HG03175 (cell line): ENCODE data around the gene FAM168B.
"Not testable (repeated sequence)": the region's sequence is repeated elsewhere in the genome, so short reads cannot be mapped to it uniquely, and the experiment has no call there.

Source experiments
- ATAC-seq: cut with Tn5 transposase; IDR thresholded peaks from one replicate; pipeline ENCODE4 v1.9.1; 2021; ENCODE audit warnings: mild to moderate bottlenecking, moderate library complexity; ENCODE audit not compliant: unreplicated experiment

Gene FAM168B, protein sequence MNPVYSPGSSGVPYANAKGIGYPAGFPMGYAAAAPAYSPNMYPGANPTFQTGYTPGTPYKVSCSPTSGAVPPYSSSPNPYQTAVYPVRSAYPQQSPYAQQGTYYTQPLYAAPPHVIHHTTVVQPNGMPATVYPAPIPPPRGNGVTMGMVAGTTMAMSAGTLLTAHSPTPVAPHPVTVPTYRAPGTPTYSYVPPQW

DNA sequence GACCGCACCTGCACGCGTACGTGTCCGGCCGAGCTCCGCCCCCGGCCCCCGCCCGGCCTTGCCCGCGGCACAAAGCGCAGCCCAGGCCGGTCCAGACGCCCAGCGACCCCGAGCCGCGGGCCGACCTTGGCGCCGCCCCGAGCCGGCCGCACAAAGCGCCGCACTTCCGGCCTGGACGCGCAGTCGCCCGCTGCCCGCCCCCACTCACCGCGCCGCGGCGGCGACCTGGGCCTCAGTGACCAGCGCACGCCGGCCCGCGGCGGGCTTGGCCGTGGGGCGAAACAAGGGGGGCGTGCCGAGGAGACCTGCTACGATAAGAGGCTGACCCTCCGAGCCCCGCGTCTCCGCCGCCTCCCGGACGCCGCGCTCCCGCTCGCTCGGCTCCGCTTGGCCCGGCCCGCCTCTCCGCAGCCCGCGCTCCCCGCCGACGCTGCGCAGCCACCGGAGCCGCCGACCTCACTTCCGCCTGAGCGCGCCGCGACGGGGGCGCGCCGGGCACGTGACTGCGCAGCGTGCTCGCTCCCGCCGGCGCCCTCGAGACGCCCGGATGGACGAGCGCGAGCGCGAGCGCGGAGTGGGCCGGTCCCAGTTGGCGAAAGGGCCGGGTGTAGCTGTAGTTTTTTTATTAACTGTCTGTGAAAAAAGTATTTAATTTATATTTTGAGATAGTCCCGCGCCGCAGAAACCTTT lies at the start of gene FAM168B:
Gene FAM168B (minus strand): TSS at position 455 of the 690 bp plus-strand sequence. CDS start 10,814 bp downstream, outside the sequence.
- peak; percentile 82 for ATAC-seq

DNA sequence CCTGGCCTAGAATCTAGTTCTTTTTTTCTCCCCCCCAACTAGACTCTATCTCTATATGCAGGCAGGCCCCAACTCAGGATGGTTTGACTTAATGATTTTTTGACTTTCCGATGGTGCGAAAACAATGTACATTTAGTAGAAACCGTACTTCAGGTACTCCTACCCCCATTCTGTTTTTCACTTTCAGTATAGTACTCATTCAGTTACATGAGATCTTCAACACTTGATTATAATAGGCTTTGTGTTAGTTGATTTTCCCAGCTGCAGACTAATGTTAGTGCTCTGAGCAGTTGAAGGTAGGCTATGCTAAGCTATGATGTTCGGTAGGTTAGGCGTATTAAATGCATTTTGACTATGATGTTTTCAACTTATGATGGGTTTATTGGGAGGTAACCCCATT lies 49.6 kb upstream of the FAM168B start:
- ATAC-seq = no peak

GRCh38 chr2:131140581-131140980 lies 47.3 kb upstream of the FAM168B start:
- no peak for ATAC-seq

- ATAC-seq = no peak
These were observed 39.5 kb upstream of the FAM168B start for GRCh38 chr2:131132729-131133128.

- ATAC-seq = no peak
These were observed 37.0 kb upstream of the FAM168B start for GRCh38 chr2:131130298-131130596.

- ATAC-seq = no peak
These were observed 34.7 kb upstream of the FAM168B start for GRCh38 chr2:131127981-131128380.

DNA sequence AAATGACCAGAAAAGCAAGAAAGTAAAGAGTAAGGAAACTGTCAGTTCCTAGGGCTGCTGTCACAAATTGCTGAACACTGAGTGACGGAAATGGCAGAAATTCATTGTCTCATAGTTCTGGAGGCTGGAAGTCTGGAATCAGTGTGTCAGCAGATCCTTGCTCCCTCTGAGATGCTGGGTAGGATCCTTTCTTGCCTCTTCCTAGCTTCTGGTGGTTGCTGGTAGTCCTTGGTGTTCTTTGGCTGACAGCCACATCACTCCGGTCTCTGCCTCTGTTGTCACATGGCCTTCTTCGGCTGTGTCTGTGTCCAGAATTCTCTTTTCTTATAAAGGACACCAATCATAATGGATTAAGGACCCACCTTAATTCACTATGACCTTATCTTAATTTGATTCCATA lies 33.8 kb upstream of the FAM168B start:
- no peak for ATAC-seq

DNA sequence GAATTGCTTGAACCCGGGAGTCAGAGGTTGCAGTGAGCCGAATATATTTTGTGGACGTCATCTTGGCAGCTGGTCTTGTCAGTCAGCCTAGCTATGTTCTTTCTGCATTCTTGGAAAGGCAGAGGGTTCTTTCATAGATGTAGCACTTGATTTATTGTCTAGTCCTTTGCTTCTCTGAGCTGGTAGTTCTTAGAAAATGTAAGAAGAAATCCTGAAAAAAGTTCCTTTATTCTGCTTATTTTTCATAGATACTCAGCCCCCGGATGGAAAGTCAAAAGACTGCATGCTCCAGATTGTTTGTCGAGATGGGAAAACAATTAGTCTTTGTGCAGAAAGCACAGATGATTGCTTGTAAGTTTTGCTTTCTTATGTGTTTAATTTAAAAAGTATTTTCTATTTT lies 33.2 kb upstream of the FAM168B start:
- ATAC-seq = no peak

DNA sequence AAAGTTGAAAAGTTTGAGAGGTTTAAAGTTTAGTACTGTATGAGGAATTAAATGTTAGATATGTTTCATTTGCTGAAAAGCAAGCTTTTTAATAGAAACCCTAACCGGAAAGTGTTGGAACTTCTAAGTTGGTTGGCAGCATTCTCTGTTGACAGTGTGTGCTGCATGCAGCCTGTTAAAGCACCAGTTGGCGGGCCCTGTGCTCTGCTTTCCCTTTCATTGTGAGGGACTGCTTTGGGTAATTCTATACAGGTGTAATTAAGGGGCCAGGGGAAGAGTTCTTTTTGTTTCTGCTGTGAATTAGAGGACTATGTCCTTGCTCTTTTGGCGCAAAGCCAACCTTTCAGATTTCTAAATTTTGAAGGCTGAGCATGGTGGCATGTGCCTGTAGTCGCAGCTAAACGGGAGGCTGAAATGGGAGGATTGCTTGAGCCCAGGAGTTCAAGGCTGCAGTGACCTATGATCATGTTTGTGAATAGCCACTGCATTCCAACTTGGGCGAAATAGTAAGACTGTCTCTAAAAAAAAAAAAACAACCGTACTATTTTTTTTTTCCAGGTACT lies 32.0 kb upstream of the FAM168B start:
- ATAC-seq = no peak

GRCh38 chr2:131123192-131123591 lies 29.9 kb upstream of the FAM168B start:
- no peak for ATAC-seq

GRCh38 chr2:131122496-131122895 lies 29.2 kb upstream of the FAM168B start:
- no peak for ATAC-seq

- ATAC-seq = no peak
These were observed 28.2 kb upstream of the FAM168B start for GRCh38 chr2:131121464-131121863.

DNA sequence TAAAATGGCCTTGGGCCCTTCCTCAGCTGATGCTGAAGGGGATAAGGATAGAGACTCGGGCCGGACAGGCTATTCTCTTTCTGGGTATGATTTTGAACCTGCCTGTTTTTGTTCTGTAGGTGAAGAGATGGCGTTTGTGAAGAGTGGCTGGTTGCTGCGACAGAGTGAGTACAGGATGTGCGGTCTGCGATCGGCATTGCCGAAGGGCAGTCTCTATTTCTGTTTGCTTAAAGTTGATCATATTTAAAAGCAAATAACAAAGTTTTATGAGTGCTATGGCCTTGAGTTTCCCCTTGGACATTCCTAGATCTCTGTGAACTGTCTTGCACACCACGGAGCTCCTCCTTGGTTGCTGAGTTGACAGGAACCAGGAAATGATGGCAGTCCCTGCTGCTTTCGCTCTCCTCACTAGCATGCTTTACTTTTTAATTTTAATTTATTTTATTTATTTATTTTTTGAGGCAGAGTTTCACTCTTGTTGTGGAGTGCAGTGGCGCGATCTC lies 27.6 kb upstream of the FAM168B start:
- no peak for ATAC-seq

DNA sequence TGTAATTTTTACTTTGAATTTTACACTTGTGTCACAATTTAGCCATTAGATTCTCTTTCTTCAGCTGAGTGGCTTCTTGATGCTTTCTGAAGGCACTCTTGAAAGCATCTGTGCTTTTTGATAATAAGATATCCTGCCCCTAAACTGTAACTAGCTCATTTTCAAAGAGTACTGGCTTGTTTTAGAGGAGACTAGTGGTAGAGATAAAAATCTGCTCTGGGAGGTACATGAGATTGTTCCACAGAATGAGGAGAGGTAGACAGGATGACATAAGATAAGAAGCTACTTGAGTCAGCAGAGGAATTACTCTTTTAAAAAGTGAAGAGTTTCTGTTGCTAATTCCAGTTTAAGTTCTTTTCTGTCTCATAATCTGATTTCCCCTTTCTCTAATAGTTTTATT lies 22.5 kb upstream of the FAM168B start:
- no peak for ATAC-seq

DNA sequence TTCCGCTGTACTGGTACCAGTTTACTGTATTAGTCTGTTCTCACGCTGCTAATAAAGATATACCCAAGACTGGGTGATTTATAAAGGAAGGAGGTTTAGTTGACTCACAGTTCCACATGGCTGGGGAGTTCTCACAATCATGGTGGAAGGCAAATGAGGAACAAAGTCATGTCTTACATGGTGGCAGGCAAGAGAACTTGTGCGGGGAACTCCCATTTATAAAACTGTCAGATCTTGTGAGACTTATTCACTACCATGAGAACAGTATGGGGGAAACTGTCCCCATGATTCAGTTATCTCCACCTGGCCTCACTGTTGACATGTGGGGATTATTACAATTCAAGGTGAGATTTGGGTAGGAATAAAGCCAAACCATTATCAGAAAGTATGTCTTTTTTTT lies 21.7 kb upstream of the FAM168B start:
- not testable (repeated sequence) for ATAC-seq

GRCh38 chr2:131113566-131114227 lies 20.4 kb upstream of the FAM168B start:
- ATAC-seq = no peak

GRCh38 chr2:131112529-131112928 lies 19.3 kb upstream of the FAM168B start:
- no peak for ATAC-seq

DNA sequence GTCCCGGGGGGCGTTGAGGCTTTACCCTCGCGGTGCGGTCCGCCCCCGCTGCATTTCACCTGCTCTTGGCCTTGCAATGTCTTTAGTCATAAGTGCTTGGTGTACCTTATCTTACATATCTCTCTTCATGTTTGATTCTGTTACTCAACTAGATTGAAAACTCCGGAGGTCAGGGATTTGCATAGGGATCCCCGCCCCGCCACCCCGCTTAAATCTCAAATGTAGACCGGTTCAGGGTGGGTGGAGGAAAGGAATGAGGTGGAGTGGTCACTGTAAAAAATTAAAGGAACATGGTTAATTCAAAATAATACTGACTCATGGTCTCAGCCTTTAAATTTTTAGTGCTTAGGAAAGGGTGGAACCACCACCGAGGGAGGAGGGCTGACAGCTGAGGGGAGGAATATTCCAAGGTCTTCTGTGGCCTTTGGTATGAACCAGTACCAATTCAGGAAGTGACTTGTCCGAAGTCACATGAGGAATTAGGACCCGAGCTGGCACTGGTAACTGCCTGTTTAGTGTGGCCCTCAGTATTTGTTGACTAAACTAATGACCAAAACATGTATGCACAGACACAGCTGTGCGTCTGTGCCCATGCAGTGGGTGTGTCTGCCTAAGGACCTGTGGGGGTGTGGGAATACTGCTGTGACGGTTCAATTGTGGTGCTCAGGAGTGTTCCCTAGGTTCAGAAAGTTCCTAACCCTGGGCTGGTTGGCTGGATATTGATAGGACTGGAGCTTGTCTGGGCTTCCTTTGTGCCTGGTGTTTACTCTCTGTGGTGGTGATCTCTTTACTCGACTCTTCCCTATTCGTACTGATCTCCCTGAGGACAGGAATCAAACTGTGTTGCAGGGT lies 12.9 kb upstream of the FAM168B start:
- peak; percentile 43 for ATAC-seq

- peak; percentile 80 for ATAC-seq
These were observed 12.1 kb upstream of the FAM168B start, which contains the start of gene PLEKHB2 for GRCh38 chr2:131105156-131105949. Gene PLEKHB2 (plus strand): TSS chr2:131105336. CDS start chr2:131120942, 15,606 bp downstream.
